PFSK-1 (cell line): ENCODE data around the gene MAP4K2.

Experiments used
- FOXP2 ChIP-seq: optimal IDR thresholded peaks from 2 replicates; pipeline ENCODE3; 2011; ENCODE audit warnings: borderline replicate concordance, control low read depth, inconsistent platforms; ENCODE audit not compliant: insufficient read depth; ENCODE audit errors: extremely low read length, extremely low read depth
- POLR2AphosphoS5 ChIP-seq: IDR thresholded peaks from 2 replicates; pipeline ENCODE4 v1.6.1; 2012; ENCODE audit warnings: low read depth, mild to moderate bottlenecking, control low read depth, low read length, moderate library complexity
- SIN3A ChIP-seq: IDR thresholded peaks from 2 replicates; pipeline ENCODE4 v1.6.1; 2012; ENCODE audit warnings: mild to moderate bottlenecking, low read length, moderate library complexity, borderline replicate concordance; ENCODE audit not compliant: insufficient read depth
- TAF1 ChIP-seq: IDR thresholded peaks from 2 replicates; pipeline ENCODE4 v1.6.1; 2012; ENCODE audit warnings: low read length, control low read depth, borderline replicate concordance; ENCODE audit not compliant: insufficient read depth
- TF ChIP-seq, protein P1 (sequence below), 2 experiments: IDR thresholded peaks; 2 replicates each; pipeline versions ENCODE4 v1.6.1 to v1.8.0; 2011 to 2012; ENCODE audit warnings: low read depth in 2 of 2, low read length in 2 of 2, control low read depth in 1 of 2, inconsistent platforms in 1 of 2, mild to moderate bottlenecking in 1 of 2, moderate library complexity in 1 of 2; ENCODE audit not compliant: insufficient read depth in 1 of 2

DNA sequence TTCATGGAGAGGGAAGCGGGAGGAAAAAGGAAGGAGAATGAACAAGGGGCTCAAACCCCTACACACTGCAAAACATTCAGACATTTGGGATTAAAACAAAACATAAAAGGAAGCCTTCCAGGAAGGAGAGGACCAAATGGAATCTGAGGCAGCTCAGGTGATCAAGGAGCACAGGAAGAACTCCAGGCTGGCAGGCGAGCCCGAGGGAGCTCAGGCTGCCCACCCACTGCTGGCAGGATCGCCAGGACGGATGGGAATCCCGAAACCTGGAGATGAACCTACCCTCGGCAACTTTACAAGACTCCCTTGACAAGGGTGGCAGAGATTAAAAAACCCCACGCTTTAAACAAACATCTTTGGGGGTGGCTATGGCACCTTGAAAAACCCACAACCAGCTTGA, 38.3 kb downstream of the MAP4K2 start:
- TF ChIP-seq FOXP2 (no peak), POLR2AphosphoS5 (no peak), SIN3A (no peak), TAF1 (no peak)
- TF ChIP-seq, protein P1, sequence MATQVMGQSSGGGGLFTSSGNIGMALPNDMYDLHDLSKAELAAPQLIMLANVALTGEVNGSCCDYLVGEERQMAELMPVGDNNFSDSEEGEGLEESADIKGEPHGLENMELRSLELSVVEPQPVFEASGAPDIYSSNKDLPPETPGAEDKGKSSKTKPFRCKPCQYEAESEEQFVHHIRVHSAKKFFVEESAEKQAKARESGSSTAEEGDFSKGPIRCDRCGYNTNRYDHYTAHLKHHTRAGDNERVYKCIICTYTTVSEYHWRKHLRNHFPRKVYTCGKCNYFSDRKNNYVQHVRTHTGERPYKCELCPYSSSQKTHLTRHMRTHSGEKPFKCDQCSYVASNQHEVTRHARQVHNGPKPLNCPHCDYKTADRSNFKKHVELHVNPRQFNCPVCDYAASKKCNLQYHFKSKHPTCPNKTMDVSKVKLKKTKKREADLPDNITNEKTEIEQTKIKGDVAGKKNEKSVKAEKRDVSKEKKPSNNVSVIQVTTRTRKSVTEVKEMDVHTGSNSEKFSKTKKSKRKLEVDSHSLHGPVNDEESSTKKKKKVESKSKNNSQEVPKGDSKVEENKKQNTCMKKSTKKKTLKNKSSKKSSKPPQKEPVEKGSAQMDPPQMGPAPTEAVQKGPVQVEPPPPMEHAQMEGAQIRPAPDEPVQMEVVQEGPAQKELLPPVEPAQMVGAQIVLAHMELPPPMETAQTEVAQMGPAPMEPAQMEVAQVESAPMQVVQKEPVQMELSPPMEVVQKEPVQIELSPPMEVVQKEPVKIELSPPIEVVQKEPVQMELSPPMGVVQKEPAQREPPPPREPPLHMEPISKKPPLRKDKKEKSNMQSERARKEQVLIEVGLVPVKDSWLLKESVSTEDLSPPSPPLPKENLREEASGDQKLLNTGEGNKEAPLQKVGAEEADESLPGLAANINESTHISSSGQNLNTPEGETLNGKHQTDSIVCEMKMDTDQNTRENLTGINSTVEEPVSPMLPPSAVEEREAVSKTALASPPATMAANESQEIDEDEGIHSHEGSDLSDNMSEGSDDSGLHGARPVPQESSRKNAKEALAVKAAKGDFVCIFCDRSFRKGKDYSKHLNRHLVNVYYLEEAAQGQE (IDR thresholded peaks at IDR 0.05; ENCODE audit: insufficient read depth in 1 of 2, low read depth in 2 of 2, low read length in 2 of 2) = no peak
